22Rv1 (cell line): ENCODE data around the gene LAS1L.
"Not testable (repeated sequence)": the region's sequence is repeated elsewhere in the genome, so short reads cannot be mapped to it uniquely, and the experiment has no call there.

ENCODE experiments used
- ZFX ChIP-seq: fragments of 450-650 bp; IDR thresholded peaks from 2 replicates; pipeline ENCODE4 v1.6.1; 2017; ENCODE audit warnings: antibody characterized with exemption, borderline replicate concordance
- TF ChIP-seq, protein P1 (sequence below): fragments of 450-650 bp; IDR thresholded peaks from 2 replicates; pipeline ENCODE4 v1.5.1; 2017; ENCODE audit warnings: mild to moderate bottlenecking

DNA sequence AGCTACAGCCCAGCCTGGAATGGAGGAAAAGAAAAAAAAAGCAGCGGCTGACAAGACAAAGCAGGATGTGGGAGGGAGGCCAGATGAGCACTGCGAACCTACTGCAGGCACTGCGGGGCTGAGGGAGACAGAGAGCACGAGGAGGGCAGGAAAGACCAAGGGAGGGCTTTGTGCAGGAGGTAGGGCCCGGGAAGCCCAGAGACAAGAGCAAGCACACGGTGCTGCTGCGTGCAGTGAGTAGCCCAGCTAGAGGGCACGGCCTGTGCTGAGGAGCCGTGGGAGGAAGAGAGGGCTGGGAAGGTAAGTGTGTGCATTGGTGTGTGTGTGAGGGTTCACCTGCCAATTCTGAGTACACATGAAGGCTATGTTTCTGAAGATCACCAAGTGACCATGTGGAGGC, 15.6 kb downstream of the LAS1L start:
- TF ChIP-seq, protein P1, sequence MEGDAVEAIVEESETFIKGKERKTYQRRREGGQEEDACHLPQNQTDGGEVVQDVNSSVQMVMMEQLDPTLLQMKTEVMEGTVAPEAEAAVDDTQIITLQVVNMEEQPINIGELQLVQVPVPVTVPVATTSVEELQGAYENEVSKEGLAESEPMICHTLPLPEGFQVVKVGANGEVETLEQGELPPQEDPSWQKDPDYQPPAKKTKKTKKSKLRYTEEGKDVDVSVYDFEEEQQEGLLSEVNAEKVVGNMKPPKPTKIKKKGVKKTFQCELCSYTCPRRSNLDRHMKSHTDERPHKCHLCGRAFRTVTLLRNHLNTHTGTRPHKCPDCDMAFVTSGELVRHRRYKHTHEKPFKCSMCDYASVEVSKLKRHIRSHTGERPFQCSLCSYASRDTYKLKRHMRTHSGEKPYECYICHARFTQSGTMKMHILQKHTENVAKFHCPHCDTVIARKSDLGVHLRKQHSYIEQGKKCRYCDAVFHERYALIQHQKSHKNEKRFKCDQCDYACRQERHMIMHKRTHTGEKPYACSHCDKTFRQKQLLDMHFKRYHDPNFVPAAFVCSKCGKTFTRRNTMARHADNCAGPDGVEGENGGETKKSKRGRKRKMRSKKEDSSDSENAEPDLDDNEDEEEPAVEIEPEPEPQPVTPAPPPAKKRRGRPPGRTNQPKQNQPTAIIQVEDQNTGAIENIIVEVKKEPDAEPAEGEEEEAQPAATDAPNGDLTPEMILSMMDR: not testable (repeated sequence)
- TF ChIP-seq ZFX: not testable (repeated sequence)
